Neural progenitor cell (in vitro differentiated cells): ENCODE measurements around the gene ART5. TPM values are rescaled to one million over a fixed set of nuclear protein-coding genes. Genes with fewer than 3 reads are reported as not detected.

Experiments
- DNase-seq: peaks from one replicate; pipeline ENCODE4 v3.0.0-alpha.2; 2016; ENCODE audit warnings: low spot score
- H2AFZ ChIP-seq: fragments of 200-600 bp; sonication (generic); replicated peaks from 2 replicates; pipeline ENCODE4 v1.6.1; 2016; ENCODE audit warnings: antibody characterized with exemption
- H3F3A ChIP-seq: fragments of 200-600 bp; sonication (generic); 2 replicates; pipeline ENCODE4 v1.6.1; 2016; ENCODE audit warnings: antibody characterized with exemption, low read depth
- H3K27ac ChIP-seq: fragments of 200-600 bp; sonication (generic); 2 replicates; pipeline ENCODE4 v1.5.1; 2016; ENCODE audit warnings: mild to moderate bottlenecking
- H3K27me3 ChIP-seq: fragments of 200-600 bp; sonication (generic); 2 replicates; pipeline ENCODE4 v1.6.1; 2016; ENCODE audit warnings: mild to moderate bottlenecking, moderate library complexity
- H3K36me3 ChIP-seq: fragments of 200-600 bp; sonication (generic); 2 replicates; pipeline ENCODE4 v1.5.1; 2016
- H3K4me1 ChIP-seq: fragments of 200-600 bp; sonication (generic); 2 replicates; pipeline ENCODE4 v1.6.1; 2016; ENCODE audit warnings: mixed run types
- H3K4me2 ChIP-seq: fragments of 200-600 bp; sonication (generic); 2 replicates; pipeline ENCODE4 v1.6.1; 2016
- H3K4me3 ChIP-seq: fragments of 200-600 bp; sonication (generic); 2 replicates; pipeline ENCODE4 v1.5.1; 2016
- H3K79me2 ChIP-seq: fragments of 200-600 bp; sonication (generic); 2 replicates; pipeline ENCODE4 v1.6.1; 2016; ENCODE audit warnings: low read depth
- H3K9ac ChIP-seq: fragments of 200-600 bp; sonication (generic); 2 replicates; pipeline ENCODE4 v1.6.1; 2016
- H3K9me3 ChIP-seq: fragments of 200-600 bp; sonication (generic); 2 replicates; pipeline ENCODE4 v1.5.1; 2016; ENCODE audit warnings: low read depth
- H4K20me1 ChIP-seq: fragments of 200-600 bp; sonication (generic); 2 replicates; pipeline ENCODE4 v1.6.1; 2016; ENCODE audit warnings: low read depth
- H3K27ac Mint-ChIP-seq: 3 replicates; pipeline ENCODE4 v1.8.0; 2021; ENCODE audit warnings: mixed read lengths
- H3K27me3 Mint-ChIP-seq: 2 replicates; pipeline ENCODE4 v1.8.0; 2022; ENCODE audit warnings: low read depth, mild to moderate bottlenecking, inconsistent platforms, moderate library complexity, mixed read lengths; ENCODE audit not compliant: insufficient read depth
- H3K36me3 Mint-ChIP-seq: 3 replicates; pipeline ENCODE4 v1.8.0; 2021; ENCODE audit warnings: mixed read lengths
- H3K4me1 Mint-ChIP-seq: 3 replicates; pipeline ENCODE4 v1.8.0; 2021; ENCODE audit warnings: mixed read lengths
- H3K4me3 Mint-ChIP-seq: 3 replicates; pipeline ENCODE4 v1.8.0; 2021; ENCODE audit warnings: mild to moderate bottlenecking, moderate library complexity, mixed read lengths
- H3K9me3 Mint-ChIP-seq: 3 replicates; pipeline ENCODE4 v1.8.0; 2020; ENCODE audit warnings: mixed read lengths
- EZH2 ChIP-seq: fragments of 200-600 bp; sonication (generic); IDR thresholded peaks from 2 replicates; pipeline ENCODE4 v1.6.1; 2017; ENCODE audit warnings: antibody characterized with exemption, mild to moderate bottlenecking, moderate library complexity
- EZH2phosphoT487 ChIP-seq: fragments of 200-600 bp; sonication (generic); IDR thresholded peaks from 2 replicates; pipeline ENCODE4 v1.6.1; 2017; ENCODE audit warnings: antibody characterized with exemption
- total RNA-seq: library from RNA; depleted of rRNA; stranded (reverse); fragments of >200 nt; gene quantifications from 2 replicates; pipeline ENCODE4 v1.2.3, GENCODE V29; 2015; ENCODE audit warnings: low replicate concordance
- TF ChIP-seq, protein P1 (sequence below): fragments of 200-600 bp; sonication (generic); IDR thresholded peaks from 2 replicates; pipeline ENCODE4 v1.5.1; 2017; ENCODE audit warnings: antibody characterized with exemption, mild to moderate bottlenecking

The ART5 gene
- total RNA-seq, 1 donor from 2014 or later = 8.5 TPM

DNA sequence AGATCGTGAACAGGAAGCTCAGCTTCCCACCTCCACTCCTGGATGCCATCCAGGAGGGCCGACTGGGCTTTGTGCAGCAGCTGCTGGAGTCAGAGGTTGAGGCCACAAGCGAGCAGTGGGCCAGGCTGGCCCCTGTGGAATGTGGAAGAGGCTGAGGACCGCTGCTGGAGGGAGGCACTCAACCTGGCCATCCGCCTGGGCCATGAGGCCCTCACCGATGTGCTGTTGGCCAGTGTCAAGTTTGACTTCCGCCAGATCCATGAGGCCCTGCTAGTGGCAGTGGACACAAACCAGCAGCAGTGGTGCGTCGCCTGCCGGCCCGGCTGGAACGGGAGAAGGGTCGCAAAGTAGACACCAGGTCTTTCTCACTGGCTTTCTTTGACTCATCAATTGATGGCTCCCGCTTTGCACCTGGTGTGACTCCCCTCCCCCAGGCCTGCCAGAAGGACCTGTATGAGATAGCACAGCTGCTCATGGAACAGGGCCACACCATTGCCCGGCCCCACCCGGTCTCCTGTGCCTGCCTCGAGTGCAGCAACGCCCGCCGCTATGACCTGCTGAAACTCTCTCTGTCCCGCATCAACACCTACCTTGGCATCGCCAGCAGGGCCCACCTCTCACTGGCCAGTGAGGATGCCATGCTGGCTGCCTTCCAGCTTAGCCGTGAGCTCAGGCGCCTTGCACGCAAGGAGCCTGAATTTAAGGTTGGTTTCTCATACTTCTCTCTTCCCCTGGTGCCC, 24.9 kb downstream of the ART5 start:
- H3K27me3 Mint-ChIP-seq = peaks cover 2% of the 10 kb centered on the region
- Histone ChIP-seq H3K27me3 (no peaks in the 10 kb centered on the region), H3F3A (no peaks in the 10 kb centered on the region), H4K20me1 (no peaks in the 10 kb centered on the region), H3K9ac (no peak overlapping the region), H3K4me1 (no peaks in the 10 kb centered on the region), H3K4me3 (no peak overlapping the region), H3K9me3 (peaks cover 3% of the 10 kb centered on the region), H2AFZ (peak overlapping the region; percentile 24), H3K4me2 (no peak overlapping the region), H3K36me3 (no peaks in the 10 kb centered on the region), H3K79me2 (no peaks in the 10 kb centered on the region), H3K27ac (no peak overlapping the region)
- H3K4me1 Mint-ChIP-seq = no peaks in the 10 kb centered on the region
- H3K27ac Mint-ChIP-seq = peak overlapping the region; percentile 25
- H3K4me3 Mint-ChIP-seq = no peak overlapping the region
- TF ChIP-seq, protein P1, sequence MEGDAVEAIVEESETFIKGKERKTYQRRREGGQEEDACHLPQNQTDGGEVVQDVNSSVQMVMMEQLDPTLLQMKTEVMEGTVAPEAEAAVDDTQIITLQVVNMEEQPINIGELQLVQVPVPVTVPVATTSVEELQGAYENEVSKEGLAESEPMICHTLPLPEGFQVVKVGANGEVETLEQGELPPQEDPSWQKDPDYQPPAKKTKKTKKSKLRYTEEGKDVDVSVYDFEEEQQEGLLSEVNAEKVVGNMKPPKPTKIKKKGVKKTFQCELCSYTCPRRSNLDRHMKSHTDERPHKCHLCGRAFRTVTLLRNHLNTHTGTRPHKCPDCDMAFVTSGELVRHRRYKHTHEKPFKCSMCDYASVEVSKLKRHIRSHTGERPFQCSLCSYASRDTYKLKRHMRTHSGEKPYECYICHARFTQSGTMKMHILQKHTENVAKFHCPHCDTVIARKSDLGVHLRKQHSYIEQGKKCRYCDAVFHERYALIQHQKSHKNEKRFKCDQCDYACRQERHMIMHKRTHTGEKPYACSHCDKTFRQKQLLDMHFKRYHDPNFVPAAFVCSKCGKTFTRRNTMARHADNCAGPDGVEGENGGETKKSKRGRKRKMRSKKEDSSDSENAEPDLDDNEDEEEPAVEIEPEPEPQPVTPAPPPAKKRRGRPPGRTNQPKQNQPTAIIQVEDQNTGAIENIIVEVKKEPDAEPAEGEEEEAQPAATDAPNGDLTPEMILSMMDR = no peak
- TF ChIP-seq EZH2 (no peak), EZH2phosphoT487 (no peak)
- no peak for DNase-seq
- H3K36me3 Mint-ChIP-seq = no peaks in the 10 kb centered on the region
- H3K9me3 Mint-ChIP-seq = no peaks in the 10 kb centered on the region

DNA sequence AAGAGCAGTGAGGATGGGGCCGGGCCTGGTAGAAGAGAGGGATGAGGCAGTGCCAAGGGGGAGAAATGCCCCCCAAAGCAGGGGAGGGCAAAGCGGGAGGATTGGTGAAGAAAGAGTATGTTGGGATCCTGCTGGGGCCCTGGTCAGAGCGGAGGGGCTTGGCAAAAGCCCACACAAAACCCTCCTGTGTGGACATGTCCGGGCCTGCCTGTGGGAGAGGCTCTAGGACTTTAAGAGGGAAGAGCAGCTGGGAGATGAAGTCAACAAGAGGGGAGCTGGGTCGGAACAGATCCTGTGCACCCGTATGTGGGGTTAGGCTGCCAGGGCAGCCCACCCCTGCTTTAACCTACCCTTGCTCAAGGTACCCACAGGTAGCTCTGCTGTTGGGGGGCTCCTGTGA, 25.8 kb downstream of the ART5 start:
- Histone ChIP-seq H3K9me3 (peaks cover 3% of the 10 kb centered on the region), H3K79me2 (no peaks in the 10 kb centered on the region), H3F3A (no peaks in the 10 kb centered on the region), H3K27ac (no peak overlapping the region), H2AFZ (peak overlapping the region; percentile 24), H3K4me1 (no peaks in the 10 kb centered on the region), H3K4me2 (no peak overlapping the region), H4K20me1 (no peaks in the 10 kb centered on the region), H3K9ac (no peak overlapping the region), H3K27me3 (no peaks in the 10 kb centered on the region), H3K4me3 (no peak overlapping the region), H3K36me3 (no peaks in the 10 kb centered on the region)
- TF ChIP-seq EZH2 (no peak), EZH2phosphoT487 (no peak)
- TF ChIP-seq, protein P1 = no peak
- H3K9me3 Mint-ChIP-seq = no peaks in the 10 kb centered on the region
- no peaks in the 10 kb centered on the region for H3K4me1 Mint-ChIP-seq
- peaks cover 2% of the 10 kb centered on the region for H3K27me3 Mint-ChIP-seq
- H3K4me3 Mint-ChIP-seq = no peak overlapping the region
- no peaks in the 10 kb centered on the region for H3K36me3 Mint-ChIP-seq
- no peak overlapping the region for H3K27ac Mint-ChIP-seq
- no peak for DNase-seq

DNA sequence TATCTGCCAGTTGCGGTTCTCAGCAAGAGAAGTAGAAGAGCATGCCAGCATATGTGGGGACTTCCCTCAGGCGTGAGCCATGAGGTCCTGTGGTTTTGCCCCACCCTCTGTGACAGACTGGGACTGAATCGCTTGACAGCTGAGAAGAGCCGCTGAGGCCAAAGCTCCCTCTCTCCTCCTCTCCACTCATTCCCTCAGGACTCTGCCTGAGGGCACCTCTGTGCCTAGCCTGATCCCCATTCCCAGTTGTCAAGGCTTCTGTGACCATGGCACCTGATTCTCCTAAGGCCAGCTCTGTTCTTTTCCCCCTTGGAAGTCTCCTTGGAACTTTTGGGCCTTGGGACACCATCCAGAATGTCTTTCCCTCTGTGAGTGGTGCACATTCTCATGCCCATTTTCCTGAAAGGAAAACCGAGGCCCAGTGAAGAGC, 27.0 kb downstream of the ART5 start:
- H3K4me3 Mint-ChIP-seq = no peak overlapping the region
- no peak overlapping the region for H3K9ac ChIP-seq
- no peaks in the 10 kb centered on the region for H3K9me3 Mint-ChIP-seq
- H3K4me1 ChIP-seq = no peaks in the 10 kb centered on the region
- H2AFZ ChIP-seq = no peak overlapping the region
- H3K27me3 Mint-ChIP-seq = peaks cover 2% of the 10 kb centered on the region
- peaks cover 3% of the 10 kb centered on the region for H3K9me3 ChIP-seq
- H4K20me1 ChIP-seq = no peaks in the 10 kb centered on the region
- no peaks in the 10 kb centered on the region for H3K36me3 Mint-ChIP-seq
- TF ChIP-seq, protein P1 = no peak
- TF ChIP-seq EZH2 = no peak
- TF ChIP-seq EZH2phosphoT487 = no peak
- H3K27ac Mint-ChIP-seq = no peak overlapping the region
- H3F3A ChIP-seq = no peaks in the 10 kb centered on the region
- no peak for DNase-seq
- H3K36me3 ChIP-seq = no peaks in the 10 kb centered on the region
- no peaks in the 10 kb centered on the region for H3K79me2 ChIP-seq
- H3K27ac ChIP-seq = no peak overlapping the region
- no peaks in the 10 kb centered on the region for H3K27me3 ChIP-seq
- H3K4me2 ChIP-seq = no peak overlapping the region
- H3K4me1 Mint-ChIP-seq = no peaks in the 10 kb centered on the region
- H3K4me3 ChIP-seq = no peak overlapping the region
